NT2/D1 (cell line): ENCODE results near the gene BEST4.

Experiments used
- YY1 ChIP-seq: IDR thresholded peaks from 2 replicates; pipeline ENCODE4 v1.6.1; 2011; ENCODE audit not compliant: insufficient read length, insufficient read depth
- ZNF274 ChIP-seq: IDR thresholded peaks from 2 replicates; pipeline ENCODE4 v1.6.1; 2011; ENCODE audit warnings: mild to moderate bottlenecking, low read depth, low read length

- no peak for TF ChIP-seq ZNF274
- TF ChIP-seq YY1, result no peak
These were observed 31.8 kb upstream of the BEST4 start for GRCh38 chr1:44819608-44820327.
